Activated T-cell treated with anti-CD3 and anti-CD28 coated beads for 24 hours (primary cell): ENCODE data around the gene TNFRSF21.
"Not testable (repeated sequence)": the region's sequence is repeated elsewhere in the genome, so short reads cannot be mapped to it uniquely, and the experiment has no call there.

Source experiments
- DNase-seq: peaks from one replicate; pipeline ENCODE4 v3.0.0-alpha.2; 2020; ENCODE audit warnings: low read depth

Gene TNFRSF21, protein sequence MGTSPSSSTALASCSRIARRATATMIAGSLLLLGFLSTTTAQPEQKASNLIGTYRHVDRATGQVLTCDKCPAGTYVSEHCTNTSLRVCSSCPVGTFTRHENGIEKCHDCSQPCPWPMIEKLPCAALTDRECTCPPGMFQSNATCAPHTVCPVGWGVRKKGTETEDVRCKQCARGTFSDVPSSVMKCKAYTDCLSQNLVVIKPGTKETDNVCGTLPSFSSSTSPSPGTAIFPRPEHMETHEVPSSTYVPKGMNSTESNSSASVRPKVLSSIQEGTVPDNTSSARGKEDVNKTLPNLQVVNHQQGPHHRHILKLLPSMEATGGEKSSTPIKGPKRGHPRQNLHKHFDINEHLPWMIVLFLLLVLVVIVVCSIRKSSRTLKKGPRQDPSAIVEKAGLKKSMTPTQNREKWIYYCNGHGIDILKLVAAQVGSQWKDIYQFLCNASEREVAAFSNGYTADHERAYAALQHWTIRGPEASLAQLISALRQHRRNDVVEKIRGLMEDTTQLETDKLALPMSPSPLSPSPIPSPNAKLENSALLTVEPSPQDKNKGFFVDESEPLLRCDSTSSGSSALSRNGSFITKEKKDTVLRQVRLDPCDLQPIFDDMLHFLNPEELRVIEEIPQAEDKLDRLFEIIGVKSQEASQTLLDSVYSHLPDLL

DNA sequence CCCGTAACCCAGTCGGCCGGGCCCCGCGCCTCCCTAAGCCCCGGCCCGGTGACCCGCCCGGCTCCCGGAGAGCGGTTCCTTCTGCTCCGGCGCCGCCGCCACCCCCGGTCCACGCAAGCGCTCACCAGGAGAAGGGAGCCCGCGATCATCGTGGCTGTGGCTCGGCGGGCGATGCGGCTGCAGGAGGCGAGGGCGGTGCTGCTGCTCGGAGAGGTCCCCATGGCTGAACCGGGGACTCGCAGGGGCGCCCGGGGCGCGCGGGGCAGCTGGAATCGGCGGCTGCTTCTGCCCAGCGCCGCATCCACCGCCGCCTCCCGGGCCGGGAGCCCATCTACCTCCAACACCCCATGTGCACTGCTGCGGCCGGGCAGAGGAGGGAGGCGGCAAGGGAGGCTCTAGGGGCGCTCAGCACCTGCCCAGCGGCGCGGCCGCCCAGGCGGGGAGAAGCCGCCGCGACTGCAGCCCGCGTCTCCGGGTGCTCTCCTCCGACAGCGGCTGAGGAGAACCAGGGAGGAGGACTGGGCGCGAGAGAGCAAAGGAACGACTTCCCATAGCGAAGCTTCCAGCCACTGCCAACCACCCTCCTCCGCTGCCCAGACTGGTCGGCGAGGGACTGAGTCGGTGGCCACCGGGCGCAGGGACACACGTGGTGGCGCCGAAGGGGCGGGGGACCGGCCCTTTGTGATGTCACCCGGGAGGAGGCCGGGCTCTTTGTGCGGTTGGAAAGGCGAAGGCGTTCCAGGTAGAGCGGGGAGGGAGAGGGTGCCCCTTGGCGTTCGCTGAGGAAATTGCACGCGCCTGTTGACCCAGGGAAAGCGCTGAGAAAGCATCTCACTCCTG is at the start of gene TNFRSF21:
TSS of gene TNFRSF21 (minus strand) at position 615 of the 840 bp plus-strand sequence. CDS start at position 221, 394 bp downstream.
- peak; percentile 76 for DNase-seq

DNA sequence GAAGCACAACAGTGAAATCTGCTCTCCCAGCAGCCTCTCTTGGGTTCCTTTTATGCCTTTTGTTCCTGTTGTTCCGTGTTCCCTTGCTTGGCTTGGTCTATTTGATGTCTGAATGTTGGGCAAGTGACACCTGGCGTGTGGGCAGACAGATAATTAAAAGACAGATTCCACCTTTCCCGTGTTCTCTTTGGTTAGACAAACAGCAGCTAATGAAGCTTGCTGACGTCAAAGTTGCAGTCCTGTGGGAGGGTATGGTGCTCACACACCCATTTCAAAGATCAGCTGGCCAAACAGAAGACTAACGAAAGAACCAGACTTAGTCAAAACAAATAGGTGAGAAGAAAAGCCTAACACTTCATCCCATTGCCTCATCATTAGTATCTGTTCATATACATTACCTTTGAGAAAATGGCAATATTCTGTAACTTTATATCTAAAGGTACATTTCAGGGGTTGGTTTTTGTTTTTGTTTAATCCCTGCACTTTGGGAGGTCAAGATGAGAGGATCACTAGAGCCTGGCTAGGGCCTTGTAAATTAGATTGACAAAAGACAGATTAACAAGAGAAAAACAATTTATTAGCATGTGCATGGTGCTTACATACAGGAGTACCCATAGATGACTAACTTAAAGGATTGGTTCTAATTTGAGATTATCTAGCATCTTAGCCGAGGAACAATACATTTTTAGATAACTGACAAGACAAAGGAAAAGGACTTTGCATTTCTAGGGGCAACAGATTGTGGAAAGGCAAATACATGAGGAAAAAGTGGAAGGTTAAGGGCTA is 48.9 kb upstream of the TNFRSF21 start:
- no peak for DNase-seq

DNA sequence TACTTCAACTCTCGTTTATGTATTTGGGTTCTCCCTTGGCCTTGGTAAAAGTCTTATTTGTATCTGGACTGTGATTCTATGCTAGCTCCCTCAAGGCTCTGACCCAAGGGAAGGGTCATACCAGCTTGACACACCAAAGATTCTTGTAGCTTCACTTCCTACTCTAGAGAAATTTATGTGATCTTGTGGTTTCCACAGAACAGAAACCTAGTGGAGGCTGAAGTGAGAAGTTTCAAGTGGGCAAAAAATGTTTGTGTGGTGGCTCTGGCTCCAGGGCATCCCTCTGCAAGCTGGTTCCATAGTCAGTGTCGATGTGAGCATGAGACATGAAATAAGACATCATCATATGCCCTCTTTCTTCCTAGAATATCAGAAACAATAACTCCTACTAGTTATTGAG is 48.1 kb upstream of the TNFRSF21 start:
- DNase-seq: no peak

DNA sequence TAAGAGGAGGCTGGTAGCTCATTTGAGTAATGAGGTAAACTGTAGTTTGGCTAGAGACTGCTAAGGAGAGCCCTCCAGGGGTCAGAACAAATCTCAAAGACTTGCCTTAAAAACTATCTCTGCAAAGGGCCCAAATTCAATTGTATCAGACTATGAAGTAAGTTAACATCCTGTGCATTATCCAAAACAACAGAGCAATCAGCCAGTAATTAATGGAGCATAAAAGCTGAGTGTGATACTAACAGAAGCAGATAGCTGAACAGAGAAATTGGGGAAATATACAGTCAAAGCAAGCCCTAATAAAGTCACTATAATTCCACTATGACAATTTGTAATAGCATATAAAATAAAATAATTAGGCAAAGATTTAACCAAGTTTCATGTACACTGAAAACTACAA is 45.8 kb upstream of the TNFRSF21 start:
- no peak for DNase-seq

DNA sequence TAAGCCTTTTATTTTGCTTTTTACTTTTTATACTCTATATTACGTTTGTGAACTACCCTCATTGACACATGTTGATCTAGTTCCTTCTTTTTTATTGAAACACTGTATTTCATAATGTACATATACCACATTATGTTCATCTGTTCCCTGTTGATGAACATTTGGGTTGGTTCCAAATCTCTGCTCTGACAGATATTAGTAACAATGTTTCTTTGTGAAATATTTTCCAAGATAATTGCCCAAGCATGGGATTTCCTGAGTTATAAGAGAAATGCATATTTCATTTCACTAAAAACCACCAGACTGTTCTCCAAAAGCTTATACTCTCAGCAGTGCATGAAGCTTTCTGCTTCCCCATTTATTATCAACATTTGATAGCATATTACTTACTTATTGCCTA is 44.2 kb upstream of the TNFRSF21 start:
- no peak for DNase-seq

DNA sequence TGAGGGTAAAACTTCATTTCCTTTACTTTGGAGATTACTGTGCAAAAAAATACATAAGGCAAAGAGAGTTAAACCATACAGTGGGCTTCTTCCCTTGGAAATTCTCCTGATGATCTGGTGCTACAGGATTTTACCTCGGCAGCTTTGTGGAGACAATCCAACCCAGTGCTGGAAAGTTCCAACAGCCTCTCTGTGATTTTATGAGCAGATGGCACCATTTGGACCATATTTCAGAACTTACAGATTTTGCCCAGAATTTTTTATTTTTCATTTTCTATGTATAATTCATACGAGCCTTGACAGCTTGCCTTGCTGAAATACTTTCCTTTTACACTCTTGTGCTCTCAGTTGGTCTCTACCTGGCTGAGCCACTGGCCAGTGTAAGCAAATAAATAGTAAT is 43.3 kb upstream of the TNFRSF21 start:
- DNase-seq: no peak

DNA sequence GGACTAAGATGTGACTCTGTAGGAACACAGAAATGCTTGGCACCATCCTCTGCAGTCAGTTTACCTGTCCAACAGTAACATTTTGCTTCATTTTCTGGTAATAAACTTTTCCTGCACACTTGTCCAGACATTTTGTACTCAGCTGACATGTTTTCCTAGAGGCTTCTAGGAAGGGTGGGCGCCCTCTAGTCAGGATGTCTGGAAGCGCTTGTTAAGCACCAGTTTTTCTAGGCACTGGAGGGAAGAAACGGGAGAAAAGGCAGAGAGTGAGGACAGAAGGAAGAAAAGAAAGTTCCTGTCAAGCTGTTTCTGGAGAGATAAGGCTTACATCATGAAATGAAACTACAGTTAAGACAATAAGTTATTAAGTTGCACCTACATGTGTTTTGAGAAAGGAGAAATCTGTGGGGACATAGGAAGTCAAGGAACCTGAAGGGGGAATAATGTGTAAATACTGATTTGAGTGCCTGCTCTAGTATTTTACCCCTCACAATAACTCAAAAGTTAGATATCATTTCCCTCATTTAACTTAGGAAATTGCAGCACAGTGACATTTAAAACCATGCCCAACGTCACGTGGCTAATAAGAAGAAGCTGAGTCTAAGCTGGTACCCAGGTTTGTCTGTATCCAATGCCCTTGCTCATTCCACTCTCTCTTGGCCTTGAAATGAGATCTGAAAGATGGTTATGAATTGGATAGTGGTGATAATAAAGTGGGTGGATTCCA is 42.7 kb upstream of the TNFRSF21 start:
- no peak for DNase-seq

DNA sequence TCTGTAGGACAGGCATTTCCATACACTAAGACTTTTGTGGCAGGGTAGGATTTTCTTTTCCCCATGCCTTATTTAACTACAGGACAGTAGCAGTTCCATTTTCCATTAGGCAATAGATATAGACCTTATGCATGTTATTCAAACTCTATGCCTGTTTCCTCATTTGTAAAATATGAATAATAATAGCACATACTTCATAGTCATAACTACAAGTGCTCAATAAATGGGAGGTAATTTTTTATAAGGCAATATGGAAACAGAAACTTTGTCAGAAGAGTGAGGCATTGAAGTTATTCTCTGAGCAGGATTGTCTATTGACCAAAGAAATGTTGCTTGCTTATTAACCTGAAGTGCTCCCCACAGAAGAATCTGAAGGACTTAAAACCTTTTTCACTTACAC is 41.9 kb upstream of the TNFRSF21 start:
- DNase-seq: no peak

DNA sequence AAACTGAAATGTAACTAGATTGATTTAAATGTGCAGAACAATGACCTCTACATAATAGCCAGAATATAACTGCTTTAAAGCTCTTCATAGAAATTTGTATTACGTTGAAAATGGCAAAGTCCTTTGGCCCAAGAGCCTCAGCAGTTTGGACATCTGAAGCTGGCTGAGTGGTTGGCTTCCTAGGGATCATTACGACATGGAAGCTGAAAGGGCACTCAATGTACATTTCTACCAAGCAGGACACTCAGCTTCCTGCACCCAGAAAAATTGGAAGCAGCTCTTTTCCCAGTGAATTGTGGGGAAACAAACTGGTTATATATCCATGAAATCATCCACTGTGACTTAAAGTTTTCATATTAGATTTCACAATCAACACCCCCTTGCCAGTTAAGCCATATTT is 40.2 kb upstream of the TNFRSF21 start:
- DNase-seq: no peak

DNA sequence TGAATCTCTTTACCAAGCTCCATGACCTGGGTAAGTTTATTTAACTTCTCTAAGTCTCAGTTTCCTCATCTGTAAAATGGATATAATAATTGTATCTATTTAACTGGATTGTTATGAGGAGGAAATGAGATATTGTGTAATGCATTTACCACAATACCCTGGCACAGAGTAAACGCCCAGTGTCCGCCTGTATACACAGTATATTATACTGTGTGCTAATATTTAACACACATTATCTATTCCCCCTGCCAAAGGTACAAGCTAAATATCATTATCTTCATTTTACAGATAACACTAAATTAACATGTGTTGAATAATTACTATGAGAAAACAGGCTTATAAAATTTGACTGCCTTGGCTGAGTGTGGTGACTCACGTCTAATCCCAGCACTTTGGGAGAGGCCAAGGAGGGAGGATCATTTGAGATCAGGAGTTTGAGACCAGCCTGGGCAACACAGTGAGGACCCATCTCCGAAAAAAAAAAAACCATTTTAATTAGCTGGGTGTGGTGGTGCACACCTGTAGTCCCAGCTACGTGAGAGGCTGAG is 38.7 kb upstream of the TNFRSF21 start:
- DNase-seq: no peak

DNA sequence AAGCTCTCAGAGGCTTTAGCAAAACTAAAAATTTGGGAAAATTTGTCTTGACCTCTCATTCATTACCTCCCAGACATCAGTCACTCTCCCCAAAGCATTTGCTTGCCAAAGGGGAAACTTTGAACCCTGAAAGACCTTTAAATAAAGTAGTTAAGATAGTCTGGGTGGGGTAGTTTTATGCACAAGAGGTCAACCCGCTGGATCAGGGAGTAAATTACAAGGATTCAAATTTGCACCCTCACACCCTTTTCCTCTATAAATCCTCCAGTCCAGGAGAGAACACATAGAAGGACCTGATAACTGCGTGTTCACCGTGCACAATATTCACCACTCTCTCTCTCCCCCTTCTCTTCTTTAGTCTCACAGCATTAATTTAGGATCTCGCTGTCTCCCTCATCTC is 36.1 kb upstream of the TNFRSF21 start:
- no peak for DNase-seq

DNA sequence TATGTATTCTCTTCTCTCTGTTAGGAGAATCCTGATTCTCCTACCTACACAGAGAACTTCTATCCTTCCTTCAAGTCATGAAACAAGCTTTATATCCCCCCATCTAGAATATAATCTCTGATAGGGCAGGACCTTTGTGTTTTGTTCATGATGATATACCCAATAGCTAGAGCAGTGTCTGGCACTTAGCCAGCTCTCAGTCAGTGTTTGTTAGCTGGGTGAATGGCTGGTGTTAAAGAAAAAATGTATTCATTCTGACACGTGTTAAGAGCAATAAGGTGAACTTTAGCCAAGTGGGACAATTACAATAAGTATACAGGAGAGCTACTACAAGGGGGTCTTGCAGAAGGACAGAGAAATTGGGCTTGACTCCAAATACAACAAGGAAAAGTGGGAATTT is 34.3 kb upstream of the TNFRSF21 start:
- DNase-seq: no peak

DNA sequence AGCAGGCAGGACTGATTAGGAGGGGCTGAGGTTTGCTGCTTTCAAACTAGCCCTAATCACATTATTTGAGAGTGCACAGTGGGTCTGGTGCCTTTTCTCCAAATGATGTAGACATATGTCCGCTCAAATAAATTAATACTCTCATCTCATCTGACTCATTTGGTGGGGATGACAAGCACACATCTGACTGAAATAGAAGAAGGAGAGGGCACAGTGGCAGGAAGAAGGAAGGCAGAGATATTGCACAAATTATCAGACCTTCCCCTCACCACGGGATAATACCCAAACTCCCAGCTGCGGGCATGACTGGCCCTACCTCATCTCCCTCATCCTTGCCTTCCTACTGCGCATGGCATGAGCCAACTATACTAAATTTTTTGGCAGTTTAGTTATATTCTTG is 33.9 kb upstream of the TNFRSF21 start:
- DNase-seq: no peak

DNA sequence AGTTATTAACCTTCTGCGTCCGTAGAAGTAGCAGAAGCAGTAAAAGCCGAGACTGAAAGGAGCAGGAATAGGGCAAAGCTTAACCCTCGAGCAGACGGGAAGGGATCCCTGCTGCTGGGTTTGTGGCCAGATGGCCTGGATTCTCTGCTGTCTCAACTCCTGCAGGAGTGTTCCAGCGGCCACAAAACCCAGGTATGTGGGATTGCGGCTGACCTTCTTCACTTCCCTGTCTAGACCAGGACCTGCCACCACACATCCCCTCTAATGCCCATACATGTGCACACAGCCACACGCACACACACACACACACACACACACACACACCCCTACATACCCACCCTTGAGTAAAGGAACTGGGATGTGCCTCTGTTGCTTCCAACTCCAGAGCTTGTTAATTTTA is 33.1 kb upstream of the TNFRSF21 start:
- no peak for DNase-seq

DNA sequence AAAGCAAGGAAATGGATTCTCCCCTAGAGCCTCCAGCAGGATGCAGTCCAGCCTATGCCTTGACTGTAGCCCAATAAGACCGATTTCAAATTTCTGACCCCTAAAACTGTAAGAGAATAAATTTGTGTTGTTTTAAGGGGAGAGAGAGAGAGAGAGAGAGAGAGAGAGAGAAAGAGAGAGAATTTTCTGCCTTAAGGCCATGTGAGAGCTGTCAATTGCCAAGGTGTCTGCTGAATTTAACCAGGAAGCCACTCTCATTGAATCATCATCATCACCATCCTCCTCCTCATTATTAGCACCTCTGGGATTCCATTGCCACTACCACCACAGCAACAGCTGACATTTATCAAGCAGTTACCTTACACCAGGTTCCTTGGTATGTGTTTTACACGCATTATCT is 27.8 kb upstream of the TNFRSF21 start:
- no peak for DNase-seq

DNA sequence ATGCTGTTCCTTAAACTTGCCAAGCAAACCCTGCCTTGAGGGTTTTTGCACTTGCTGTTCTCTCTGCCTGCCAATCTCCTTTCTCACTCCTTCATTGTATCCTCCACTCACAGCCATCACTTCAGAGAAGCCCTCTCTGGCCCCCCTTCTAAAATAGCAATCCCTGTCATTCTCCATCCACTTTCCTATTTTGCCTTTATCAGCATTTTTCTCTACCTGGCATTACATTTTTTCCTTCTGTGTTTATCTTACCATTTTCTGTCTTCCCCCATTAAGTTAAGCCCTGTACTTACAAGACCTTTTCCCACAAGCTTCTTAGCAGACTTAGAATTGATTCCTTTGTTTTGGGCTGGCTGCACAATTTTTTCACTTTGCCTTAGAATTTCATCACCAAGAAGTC is 26.6 kb upstream of the TNFRSF21 start:
- no peak for DNase-seq

DNA sequence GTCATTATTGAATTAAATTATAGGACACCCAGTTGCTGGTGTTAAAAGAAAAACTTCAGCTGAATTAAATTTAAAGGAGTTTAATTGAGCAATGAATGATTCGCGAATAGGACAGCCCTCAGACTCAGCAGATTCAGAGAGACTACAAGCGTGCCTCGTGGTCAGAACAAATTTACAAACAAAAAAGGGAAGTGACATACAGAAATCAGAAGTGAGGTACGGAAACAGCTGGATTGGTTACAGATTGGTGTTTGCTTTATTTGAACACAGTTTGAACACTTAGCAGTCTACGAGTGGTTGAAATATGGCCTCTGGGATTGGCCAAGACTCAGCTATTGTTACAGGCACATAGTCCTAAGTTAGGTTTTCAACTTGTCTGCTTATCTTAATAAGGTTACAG is 25.8 kb upstream of the TNFRSF21 start:
- DNase-seq: no peak

DNA sequence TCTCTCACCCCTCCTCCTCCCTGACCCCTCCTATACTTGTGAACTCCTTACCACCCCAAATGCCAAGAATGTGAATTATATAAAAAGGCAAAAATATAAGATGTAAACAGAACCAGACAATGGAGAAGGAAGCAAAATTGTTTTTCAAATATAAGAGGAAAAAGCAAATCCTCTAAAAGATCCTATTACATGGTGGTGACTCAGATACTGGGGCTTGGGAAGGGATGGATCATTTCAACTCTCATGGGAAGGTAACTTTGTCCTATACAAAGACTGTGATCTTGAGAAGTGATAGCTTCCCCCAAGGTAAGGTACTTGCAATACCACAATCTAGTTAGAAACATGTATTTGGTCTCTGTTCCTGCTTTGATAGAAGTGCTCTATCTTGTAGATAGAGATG is 24.6 kb upstream of the TNFRSF21 start:
- DNase-seq: no peak

DNA sequence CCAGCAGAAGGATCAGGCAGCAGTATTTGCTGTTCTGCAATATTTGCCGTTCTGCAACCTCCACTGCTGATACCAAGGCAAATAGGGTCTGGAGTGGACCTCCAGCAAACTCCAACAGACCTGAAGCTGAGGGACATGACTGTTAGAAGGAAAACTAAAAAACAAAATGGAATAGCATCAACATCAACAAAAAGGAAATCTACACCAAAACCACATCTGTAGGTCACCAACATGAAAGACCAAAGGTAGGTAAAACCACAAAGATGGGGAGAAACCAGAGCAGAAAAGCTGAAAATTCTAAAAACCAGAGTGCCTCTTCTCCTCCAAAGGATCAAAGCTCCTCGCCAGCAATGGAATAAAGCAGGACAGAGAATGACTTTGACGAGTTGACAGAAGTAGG is 18.9 kb upstream of the TNFRSF21 start:
- DNase-seq: not testable (repeated sequence)

DNA sequence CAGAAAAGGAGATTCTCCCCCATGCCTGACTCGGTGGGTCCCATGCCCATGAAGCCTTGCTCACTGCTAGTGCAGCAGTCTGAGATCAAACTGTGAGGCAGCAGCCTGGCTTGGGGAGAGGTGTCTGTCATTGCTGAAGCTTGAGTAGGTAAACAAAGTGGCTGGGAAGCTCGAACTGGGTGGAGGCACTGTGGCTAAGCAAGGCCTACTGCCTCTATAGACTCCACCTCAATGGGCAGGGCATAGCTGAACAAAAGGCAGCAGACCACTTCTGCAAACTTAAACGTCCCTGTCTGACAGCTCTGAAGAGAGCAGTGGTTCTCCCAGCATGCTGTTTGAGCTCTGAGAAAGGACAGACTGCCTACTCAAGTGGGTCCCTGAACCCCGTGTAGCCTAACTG is 18.4 kb upstream of the TNFRSF21 start:
- DNase-seq: not testable (repeated sequence)

DNA sequence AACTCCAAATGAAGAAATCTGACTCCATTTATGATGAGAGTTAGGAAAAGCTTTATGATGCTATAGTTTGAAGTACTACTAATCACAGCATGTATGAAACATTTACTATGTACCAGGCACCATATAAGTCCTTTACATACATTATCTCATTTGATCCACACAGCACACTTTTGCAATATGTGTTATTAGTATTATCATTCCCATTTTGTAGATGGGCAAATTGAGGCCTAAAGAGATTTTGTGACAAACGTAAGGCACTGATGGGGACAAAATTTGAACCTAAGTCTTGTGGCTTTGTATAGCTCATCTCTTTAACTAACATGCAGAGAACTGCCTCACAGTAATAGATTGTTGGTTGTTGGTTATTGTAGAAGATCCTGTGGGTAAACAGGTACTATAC is 14.2 kb upstream of the TNFRSF21 start:
- no peak for DNase-seq
